Gastroesophageal sphincter (tissue), 2 donors: ENCODE results near the gene SEPTIN10.

Source experiments
- EP300 ChIP-seq: sonication (generic); formaldehyde crosslinking; IDR thresholded peaks from one replicate; pipeline ENCODE4 v1.6.1; 2017; ENCODE audit warnings: antibody characterized with exemption, mild to moderate bottlenecking
- POLR2A ChIP-seq, 2 donors: fragments of 450-650 bp; IDR thresholded peaks; one replicate each; pipeline ENCODE4 v1.6.1; 2017; ENCODE audit warnings: antibody characterized with exemption in 2 of 2, mild to moderate bottlenecking in 2 of 2, moderate library complexity in 1 of 2

- TF ChIP-seq EP300 (no peak), POLR2A (IDR thresholded peaks at IDR 0.05) (no peak)
Measured at GRCh38 chr2:109630441-109631430, 17.0 kb upstream of the SEPTIN10 start.
